HCT116 (cell line): ENCODE results near the gene GRIK2. TPM values are rescaled to one million over a fixed set of nuclear protein-coding genes. Genes with fewer than 3 reads are reported as not detected.

Source experiments
- ATAC-seq: fragments of 200-7000 bp; cut with Tn5 transposase; 2 replicates; pipeline ENCODE4 v1.9.1; 2020; ENCODE audit warnings: mild to moderate bottlenecking, moderate library complexity
- BruUV-seq: library from RNA; stranded (reverse); fragments of 400-500 nt; replicated peaks from 2 replicates; lab custom pipeline; 2021; lab: Mats Ljungman, UMichigan
- CTCF ChIA-PET: fragments of 300-600 bp; sonication (Branson Sonifier 250); formaldehyde crosslinking; loops from one replicate; lab custom pipeline; 2021; ENCODE audit warnings: antibody characterized with exemption; lab: Charles Lee
- POLR2A ChIA-PET: fragments of 300-600, 350-600 bp; sonication (Branson Sonifier 250); formaldehyde crosslinking; loops from one replicate; lab custom pipeline; 2021; ENCODE audit warnings: antibody characterized with exemption; lab: Charles Lee
- RAD21 ChIA-PET, 2 experiments: fragments of 300-600 bp; sonication (Branson Sonifier 250); formaldehyde crosslinking; loops; one replicate each; lab custom pipeline; 2023; ENCODE audit warnings: low total read pairs in 2 of 2; ENCODE audit not compliant: uncharacterized antibody in 2 of 2, unreplicated experiment in 2 of 2, low non-redundant PET in 1 of 2; lab: Charles Lee
- DNase-seq: peaks from one replicate; pipeline ENCODE4 v3.0.0-alpha.2; 2010; ENCODE audit warnings: low read depth, low spot score
- H2AFZ ChIP-seq: fragments of 200-600 bp; shearing (Covaris generic), sonication (generic); 2 replicates; pipeline ENCODE4 v1.6.1; 2017; ENCODE audit warnings: low read depth, mixed run types, mixed read lengths, antibody characterized with exemption, low read length; ENCODE audit not compliant: poor library complexity, severe bottlenecking
- H3K27ac ChIP-seq: 2 replicates; pipeline ENCODE4 v1.5.1; 2012; ENCODE audit warnings: low read depth, low read length
- H3K27me3 ChIP-seq: fragments of 200-600 bp; sonication (generic); 2 replicates; pipeline ENCODE4 v1.6.1; 2016; ENCODE audit warnings: mixed run types, low read length, mixed read lengths; ENCODE audit not compliant: insufficient read depth
- H3K36me3 ChIP-seq, 2 experiments: fragments of 200-500 bp in 1 of 2; fragments of 200-600 bp in 1 of 2; sonication (Bioruptor generic) in 1 of 2; sonication (generic) in 1 of 2; 2 replicates each; pipeline versions ENCODE4 v1.5.1 to v1.6.1; 2014 to 2016; ENCODE audit warnings: low read length in 2 of 2, inconsistent platforms in 1 of 2, mixed read lengths in 1 of 2, mixed run types in 1 of 2; ENCODE audit not compliant: insufficient read depth in 2 of 2, control insufficient read depth in 1 of 2
- H3K4me1 ChIP-seq, 2 experiments: fragments of 200-600 bp in 1 of 2; sonication (generic) in 1 of 2; 2 replicates each; pipeline versions ENCODE4 v1.5.1 to v1.6.1; 2012 to 2017; ENCODE audit warnings: low read length in 2 of 2, inconsistent platforms in 1 of 2, mild to moderate bottlenecking in 1 of 2, mixed read lengths in 1 of 2, mixed run types in 1 of 2, moderate library complexity in 1 of 2; ENCODE audit not compliant: insufficient read depth in 2 of 2, control insufficient read depth in 1 of 2
- H3K4me2 ChIP-seq: fragments of 200-600 bp; sonication (generic); 2 replicates; pipeline ENCODE4 v1.6.1; 2017; ENCODE audit warnings: mixed run types, low read length, mixed read lengths
- H3K4me3 ChIP-seq, 2 experiments: fragments of 200-600 bp in 1 of 2; sonication (generic) in 1 of 2; replicated peaks in 1 of 2; 2 replicates each; pipeline ENCODE4 v1.5.1; 2011 to 2016; ENCODE audit warnings: low read length in 2 of 2, control low read depth in 1 of 2, low read depth in 1 of 2, mild to moderate bottlenecking in 1 of 2, mixed read lengths in 1 of 2, mixed run types in 1 of 2
- H3K79me2 ChIP-seq: fragments of 200-600 bp; sonication (generic); 2 replicates; pipeline ENCODE4 v1.6.1; 2017; ENCODE audit warnings: mild to moderate bottlenecking, mixed run types, low read length, moderate library complexity, mixed read lengths; ENCODE audit not compliant: insufficient read depth
- H3K9ac ChIP-seq: fragments of 200-600 bp; sonication (generic); 2 replicates; pipeline ENCODE4 v1.6.1; 2016; ENCODE audit warnings: low read length, mixed read lengths
- H3K9me2 ChIP-seq: fragments of 200-600 bp; sonication (generic), shearing (Covaris generic); 2 replicates; pipeline ENCODE4 v1.6.1; 2017; ENCODE audit warnings: mixed run types, mild to moderate bottlenecking, moderate library complexity; ENCODE audit not compliant: insufficient read depth
- H3K9me3 ChIP-seq, 2 experiments: fragments of 200-500 bp in 1 of 2; fragments of 200-600 bp in 1 of 2; sonication (Bioruptor generic) in 1 of 2; sonication (generic) in 1 of 2; 2 replicates each; pipeline ENCODE4 v1.6.1; 2014 to 2017; ENCODE audit warnings: low read length in 2 of 2, mixed read lengths in 2 of 2, inconsistent platforms in 1 of 2, low read depth in 1 of 2, mild to moderate bottlenecking in 1 of 2, mixed run types in 1 of 2, moderate library complexity in 1 of 2; ENCODE audit not compliant: control insufficient read depth in 1 of 2, insufficient read depth in 1 of 2
- H4K20me1 ChIP-seq: fragments of 200-600 bp; sonication (generic), shearing (Covaris generic); 2 replicates; pipeline ENCODE4 v1.6.1; 2017; ENCODE audit warnings: mixed run types, mild to moderate bottlenecking, moderate library complexity; ENCODE audit not compliant: insufficient read depth
- CBX3 ChIP-seq: IDR thresholded peaks from 2 replicates; pipeline ENCODE4 v1.6.1; 2012; ENCODE audit warnings: low read depth
- EGR1 ChIP-seq: IDR thresholded peaks from 2 replicates; pipeline ENCODE4 v1.6.1; 2012; ENCODE audit warnings: low read depth
- EZH2phosphoT487 ChIP-seq: fragments of 200-600 bp; IDR thresholded peaks from 2 replicates; pipeline ENCODE4 v1.6.1; 2018; ENCODE audit warnings: antibody characterized with exemption, borderline replicate concordance
- JUND ChIP-seq: IDR thresholded peaks from 2 replicates; pipeline ENCODE4 v1.6.1; 2012
- MAX ChIP-seq: IDR thresholded peaks from 2 replicates; pipeline ENCODE4 v1.6.1; 2012
- REST ChIP-seq: IDR thresholded peaks from 2 replicates; pipeline ENCODE4 v1.6.1; 2012; ENCODE audit warnings: low read depth
- SIN3A ChIP-seq: IDR thresholded peaks from 2 replicates; pipeline ENCODE4 v1.6.1; 2012; ENCODE audit warnings: low read depth
- SP1 ChIP-seq: IDR thresholded peaks from 2 replicates; pipeline ENCODE4 v1.6.1; 2012; ENCODE audit warnings: low read depth
- SRF ChIP-seq: IDR thresholded peaks from 2 replicates; pipeline ENCODE4 v1.6.1; 2012; ENCODE audit warnings: low read depth
- YY1 ChIP-seq: IDR thresholded peaks from 2 replicates; pipeline ENCODE4 v1.6.1; 2011; ENCODE audit warnings: low read length, low read depth, moderate library complexity, mild to moderate bottlenecking; ENCODE audit not compliant: insufficient replicate concordance; ENCODE audit errors: extremely low read depth
- ZBTB33 ChIP-seq: IDR thresholded peaks from 2 replicates; pipeline ENCODE4 v1.6.1; 2011; ENCODE audit warnings: mild to moderate bottlenecking, low read length, moderate library complexity; ENCODE audit not compliant: insufficient replicate concordance; ENCODE audit errors: extremely low read depth
- ZFX ChIP-seq: fragments of 450-650 bp; IDR thresholded peaks from 2 replicates; pipeline ENCODE4 v1.6.1; 2017
- intact Hi-C: fragments of 100-400 bp; cut with micrococcal nuclease; formaldehyde crosslinking; loops from 2 replicates; pipeline ENCODE4 v1.10.0; 2022
- total RNA-seq: library from RNA; stranded (reverse); gene quantifications from one replicate; pipeline ENCODE4 v1.2.1, GENCODE V29; 2021; ENCODE audit not compliant: unreplicated experiment

GRIK2 gene
- total RNA-seq, 1 experiment from 2014 or later, result 0.64 TPM

GRCh38 chr6:101652079-101652478 is 258.6 kb downstream of the GRIK2 start:
- H3K9me3 ChIP-seq, result no peaks in the 10 kb centered on the region
- H3K4me2 ChIP-seq, result no peak overlapping the region
- TF ChIP-seq JUND (no peak), CBX3 (no peak), EZH2phosphoT487 (no peak), SP1 (no peak), SIN3A (no peak), YY1 (no peak), EGR1 (no peak)
- ATAC-seq, result no peak
- H3K9ac ChIP-seq, result no peak overlapping the region
- no TSS peak for BruUV-seq
- H3K79me2 ChIP-seq, result no peaks in the 10 kb centered on the region
- intact Hi-C loops, result no loop called here
- no peak overlapping the region for H3K27ac ChIP-seq
- no peaks in the 10 kb centered on the region for H3K9me2 ChIP-seq
- H3K4me1 ChIP-seq, result no peaks in the 10 kb centered on the region
- H3K27me3 ChIP-seq, result no peaks in the 10 kb centered on the region
- H3K36me3 ChIP-seq, result no peaks in the 10 kb centered on the region
- RAD21 ChIA-PET, result no interaction called here
- no peak overlapping the region for H2AFZ ChIP-seq
- no peak for DNase-seq
- no peaks in the 10 kb centered on the region for H4K20me1 ChIP-seq
- H3K4me3 ChIP-seq, result no peak overlapping the region
- CTCF ChIA-PET, result no interaction called here
- POLR2A ChIA-PET, result no interaction called here

- Histone ChIP-seq H3K4me2 (no peak overlapping the region), H3K27ac (no peak overlapping the region), H3K79me2 (no peaks in the 10 kb centered on the region), H3K9ac (no peak overlapping the region), H4K20me1 (no peaks in the 10 kb centered on the region), H3K4me1 (no peaks in the 10 kb centered on the region), H3K27me3 (no peaks in the 10 kb centered on the region), H3K9me2 (no peaks in the 10 kb centered on the region), H3K36me3 (no peaks in the 10 kb centered on the region), H2AFZ (no peak overlapping the region), H3K4me3 (no peak overlapping the region), H3K9me3 (no peaks in the 10 kb centered on the region)
- DNase-seq (no peak), ATAC-seq (no peak)
- POLR2A ChIA-PET, result no interaction called here
- RAD21 ChIA-PET, result no interaction called here
- no TSS peak for BruUV-seq
- TF ChIP-seq REST (no peak), CBX3 (no peak), SRF (no peak), MAX (no peak), SP1 (no peak), ZFX (no peak), JUND (no peak), ZBTB33 (no peak)
- intact Hi-C loops, result no loop called here
- CTCF ChIA-PET, result no interaction called here
These were observed 261.6 kb downstream of the GRIK2 start for GRCh38 chr6:101655109-101655508.
